Activated CD4-positive, alpha-beta T cell treated with anti-CD3 and anti-CD28 coated beads, Interleukin-2, Interleukin-6, amounts not matched to agents 100 ng/mL and 50 ng/mL, durations not matched to agents 16 hours and 8 hours (primary cell): ENCODE data around the gene CNN2.

Experiments used
- DNase-seq: peaks from one replicate; pipeline ENCODE4 v3.0.0-alpha.2; 2020

CNN2 gene

DNA sequence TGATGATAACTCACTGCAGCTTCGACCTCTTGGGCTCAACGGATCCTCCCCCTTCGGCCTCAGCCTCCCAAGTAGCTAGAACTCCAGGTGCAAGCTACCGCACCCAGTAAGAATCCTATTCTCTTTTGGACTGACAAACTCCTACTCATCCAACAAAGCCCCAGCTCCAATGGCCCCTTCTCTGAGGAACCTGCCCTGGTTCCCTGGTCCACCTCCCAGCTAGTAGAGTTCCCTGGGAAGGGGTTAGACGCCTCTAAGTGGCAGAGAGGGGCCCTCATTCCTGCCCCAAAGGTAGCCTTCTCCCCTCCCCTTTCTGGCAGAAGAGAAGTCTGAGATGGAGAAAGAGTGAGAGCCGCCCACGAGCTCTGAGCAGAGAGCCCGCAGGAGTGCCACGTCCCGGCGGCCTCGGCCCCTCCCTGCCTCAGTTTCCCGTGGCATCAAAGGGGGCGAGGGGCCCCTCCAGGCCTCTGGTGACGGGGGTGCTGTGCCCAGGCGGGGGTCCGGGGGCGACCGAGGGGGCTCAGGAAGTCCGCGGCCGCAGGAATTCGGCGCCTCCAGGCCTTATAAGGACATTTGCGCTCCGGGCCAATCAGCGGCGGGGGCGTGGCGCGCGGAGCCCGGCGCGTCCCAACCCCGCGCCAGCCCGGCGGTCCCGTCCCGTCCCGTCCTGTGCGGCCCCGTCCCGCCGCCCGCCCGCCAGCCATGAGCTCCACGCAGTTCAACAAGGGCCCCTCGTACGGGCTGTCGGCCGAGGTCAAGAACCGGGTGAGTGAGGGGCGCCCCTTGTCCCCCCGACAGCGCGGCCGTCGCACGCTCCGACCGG lies at the start of gene CNN2:
Gene CNN2 (plus strand): TSS at position 649 of the 823 bp plus-strand sequence. CDS start 54 bp downstream, at position 703.
- peak; percentile 75 for DNase-seq

DNA sequence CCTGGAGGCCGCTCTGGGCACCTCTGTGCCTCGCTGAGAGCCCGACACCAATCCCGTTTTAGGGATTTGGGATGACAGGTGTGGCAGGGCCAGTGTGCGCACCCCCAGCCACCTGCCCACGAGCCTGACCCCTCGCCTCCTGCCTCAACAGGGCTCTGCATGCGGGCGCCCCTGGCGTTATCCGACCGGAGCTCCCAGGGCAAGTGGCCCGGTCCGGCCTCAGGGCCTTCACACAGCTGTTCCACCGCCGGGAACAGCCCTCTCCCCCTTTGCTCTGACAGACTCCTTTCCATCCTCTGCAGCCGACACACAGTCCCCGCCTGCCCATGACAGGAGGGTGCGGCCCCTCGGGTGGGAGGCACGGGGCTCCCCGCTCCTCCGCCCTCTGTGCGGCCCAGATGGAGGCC lies 49.3 kb upstream of the CNN2 start:
- no peak for DNase-seq

DNA sequence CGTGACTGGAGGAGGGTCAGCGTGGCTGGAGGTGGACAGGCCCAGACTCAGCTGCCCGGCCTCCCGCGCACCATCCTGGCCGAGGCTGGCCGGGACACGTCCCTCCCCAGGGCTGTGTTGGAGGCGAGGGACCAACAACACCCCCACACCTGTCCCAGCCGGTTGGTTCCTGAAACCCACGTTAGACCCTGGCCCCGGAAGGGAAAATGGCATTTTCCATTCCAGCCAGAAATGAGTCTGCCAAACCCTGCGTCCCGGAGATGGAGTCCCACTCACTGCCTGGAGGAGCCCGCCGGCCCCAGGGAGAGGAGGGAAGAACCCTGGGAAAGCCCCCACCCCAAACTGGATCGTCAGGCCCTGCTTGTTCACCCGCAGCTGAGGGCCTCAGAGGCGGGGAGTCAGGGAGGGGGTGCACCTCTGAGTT lies 47.1 kb upstream of the CNN2 start:
- no peak for DNase-seq

DNA sequence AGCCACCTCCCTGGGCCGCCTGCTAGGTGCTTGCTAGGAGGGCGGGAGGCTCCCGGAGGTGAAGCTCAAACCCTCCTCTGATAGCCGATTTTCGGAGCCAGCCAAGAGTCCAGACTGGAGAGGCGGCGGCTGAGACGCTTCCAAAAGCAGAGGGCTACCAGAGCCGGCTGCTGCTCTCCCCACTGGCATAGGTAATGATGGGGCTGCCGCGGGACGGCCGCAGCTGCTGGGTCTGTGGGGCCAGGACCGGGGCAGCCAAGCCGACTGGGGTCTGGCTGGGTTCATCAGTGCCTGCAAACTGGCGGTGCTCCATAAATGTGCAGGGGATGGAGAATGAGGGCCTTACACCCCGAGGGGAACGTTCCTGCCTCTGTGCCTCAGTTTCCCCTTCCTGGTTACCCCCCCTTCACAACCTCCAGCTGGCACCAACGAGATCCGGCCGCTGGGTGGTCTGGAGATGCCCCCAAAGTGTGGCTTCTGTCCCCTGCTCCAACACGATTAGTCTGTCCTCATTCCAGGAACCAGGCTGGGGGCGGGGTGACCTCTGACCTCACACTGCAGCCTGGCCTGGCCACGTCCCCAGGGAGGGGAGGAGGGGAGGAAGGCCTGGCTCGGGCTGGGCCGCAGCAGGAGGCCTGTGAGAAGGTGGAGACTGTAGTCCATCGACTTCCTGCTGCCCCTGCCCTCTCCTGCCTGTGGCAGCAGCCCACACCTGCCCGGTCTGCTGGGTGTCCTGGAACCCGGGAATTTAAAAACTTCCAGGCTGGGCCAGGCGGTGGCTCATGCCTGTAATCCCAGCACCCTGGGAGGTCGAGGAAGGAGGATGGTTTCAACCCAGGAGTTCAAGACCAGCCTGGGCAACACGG lies 46.0 kb upstream of the CNN2 start:
- DNase-seq = no peak

DNA sequence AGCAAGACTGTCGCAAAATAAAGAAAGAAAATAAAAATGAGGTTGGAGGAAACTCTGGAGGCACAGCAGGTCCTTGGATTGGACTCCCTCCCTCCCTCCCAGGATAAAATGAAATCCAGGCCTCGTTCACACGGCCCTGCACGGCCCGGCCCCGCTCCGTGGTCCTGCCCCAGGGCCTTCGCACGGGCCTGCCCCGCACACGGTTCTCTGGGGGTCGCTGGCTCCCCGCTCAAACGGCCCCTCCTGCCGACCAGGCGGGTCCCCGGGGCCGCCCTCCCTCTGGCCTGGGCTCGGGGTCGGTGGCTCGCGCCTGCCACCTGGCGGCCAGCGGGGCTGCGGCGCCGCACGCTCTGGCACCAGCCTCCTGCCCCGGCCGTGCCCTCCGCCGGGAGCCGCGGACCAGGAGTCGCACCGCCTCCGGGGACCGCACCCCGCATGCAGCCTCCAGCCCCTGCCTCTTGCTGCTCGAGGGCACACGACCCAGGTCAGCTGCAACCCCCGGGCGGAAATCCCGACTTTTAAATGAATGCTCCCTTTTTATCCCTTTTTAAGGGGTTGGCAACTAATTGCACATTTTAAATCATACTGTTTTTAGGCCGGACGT lies 43.7 kb upstream of the CNN2 start:
- DNase-seq = peak; percentile 86

DNA sequence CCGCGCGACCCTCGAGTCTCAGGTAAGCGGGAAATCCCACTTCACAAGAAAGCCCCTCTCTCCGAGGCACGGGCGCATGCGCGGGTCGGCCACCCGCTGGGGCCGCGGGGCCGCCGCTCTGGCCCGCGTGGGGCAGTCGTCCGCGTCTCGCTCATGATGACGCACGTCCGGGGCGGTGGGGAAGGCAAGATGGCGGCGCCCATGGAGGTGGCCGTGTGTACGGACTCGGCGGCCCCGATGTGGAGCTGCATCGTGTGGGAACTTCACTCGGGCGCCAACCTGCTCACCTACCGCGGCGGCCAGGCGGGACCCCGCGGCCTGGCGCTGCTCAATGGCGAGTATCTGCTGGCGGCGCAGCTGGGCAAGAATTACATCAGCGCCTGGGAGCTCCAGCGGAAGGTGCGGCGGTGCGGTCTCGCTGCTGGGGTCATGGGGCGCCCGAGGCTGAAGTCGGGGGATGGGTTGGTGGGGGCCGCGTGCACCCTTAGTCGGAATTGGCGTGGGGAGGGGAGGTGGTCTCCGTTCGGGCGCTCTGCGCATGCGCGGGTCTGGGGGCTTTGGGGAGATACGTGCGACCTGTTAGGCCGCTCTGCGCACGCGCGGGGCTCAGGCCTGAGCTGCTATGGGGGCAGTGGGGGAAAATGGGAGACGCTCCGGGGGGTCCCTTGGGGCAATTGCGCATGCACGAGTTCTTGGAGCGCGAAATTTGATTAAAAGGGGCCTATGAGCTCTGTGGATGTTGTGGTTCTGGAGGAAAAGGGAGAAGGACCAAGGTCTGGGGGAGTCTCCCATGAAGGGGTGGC lies 42.0 kb upstream of the CNN2 start, which contains the start of gene WDR18:
Gene WDR18 (plus strand): TSS at position 181 of the 803 bp plus-strand sequence. CDS start 9 bp downstream, at position 190.
- DNase-seq = peak; percentile 95

DNA sequence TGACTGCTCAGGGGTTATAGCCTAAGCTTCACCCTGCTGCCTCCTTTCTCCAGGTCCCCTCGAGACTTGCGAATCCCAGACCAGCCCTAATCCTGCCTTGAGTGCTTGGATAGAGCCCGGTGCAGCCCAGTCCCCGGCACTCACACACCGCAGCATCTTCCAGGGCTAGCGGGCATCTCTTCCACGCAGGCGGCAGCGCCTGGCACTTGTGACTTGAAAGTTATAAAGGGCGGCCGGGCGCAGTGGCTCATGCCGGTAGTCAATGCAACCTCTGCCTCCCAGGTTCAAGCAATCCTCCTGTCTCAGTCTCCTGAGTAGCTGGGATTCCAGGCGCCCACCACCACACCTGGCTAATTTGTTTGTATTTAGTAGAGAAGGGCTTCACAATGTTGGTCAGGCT lies 40.3 kb upstream of the CNN2 start:
- no peak for DNase-seq

GRCh38 chr19:988081-988480 lies 38.3 kb upstream of the CNN2 start:
- DNase-seq = no peak

- no peak for DNase-seq
These were observed 37.9 kb upstream of the CNN2 start for GRCh38 chr19:988510-988909.

DNA sequence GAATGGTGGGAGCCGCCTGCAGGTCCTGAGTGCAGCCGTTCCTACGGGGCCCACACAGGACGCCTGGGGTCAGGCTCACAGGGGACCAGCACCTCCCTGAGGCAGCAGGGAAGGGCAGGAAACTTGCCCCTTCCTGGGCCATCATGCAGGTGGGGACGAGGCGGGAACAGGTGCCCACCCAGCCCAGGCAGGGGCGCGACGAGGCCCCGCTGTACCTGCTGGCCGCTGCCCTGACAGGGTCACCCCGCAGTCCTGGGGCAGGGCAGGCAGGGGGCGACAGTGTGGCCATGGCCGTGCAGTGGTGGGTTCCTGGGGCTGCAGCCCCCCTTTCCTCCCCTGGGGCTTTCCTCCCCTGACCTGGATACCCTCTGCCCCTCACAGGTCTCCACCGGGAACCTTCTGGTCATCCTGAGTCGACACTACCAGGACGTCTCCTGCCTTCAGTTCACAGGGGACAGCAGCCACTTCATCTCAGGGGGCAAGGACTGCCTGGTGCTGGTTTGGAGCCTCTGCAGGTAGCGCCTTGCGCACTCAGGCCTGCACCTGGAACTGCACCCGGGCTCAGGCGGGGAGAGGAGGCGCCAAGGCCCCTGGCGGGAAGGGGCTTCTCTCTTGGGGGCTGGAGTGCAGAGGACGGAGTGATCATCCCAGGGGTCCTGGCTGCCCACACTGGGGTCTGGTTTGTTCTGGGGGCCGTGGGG lies 36.9 kb upstream of the CNN2 start:
- no peak for DNase-seq

- no peak for DNase-seq
These were observed 36.3 kb upstream of the CNN2 start for GRCh38 chr19:990119-990571.

- no peak for DNase-seq
These were observed 35.7 kb upstream of the CNN2 start for GRCh38 chr19:990746-991145.

DNA sequence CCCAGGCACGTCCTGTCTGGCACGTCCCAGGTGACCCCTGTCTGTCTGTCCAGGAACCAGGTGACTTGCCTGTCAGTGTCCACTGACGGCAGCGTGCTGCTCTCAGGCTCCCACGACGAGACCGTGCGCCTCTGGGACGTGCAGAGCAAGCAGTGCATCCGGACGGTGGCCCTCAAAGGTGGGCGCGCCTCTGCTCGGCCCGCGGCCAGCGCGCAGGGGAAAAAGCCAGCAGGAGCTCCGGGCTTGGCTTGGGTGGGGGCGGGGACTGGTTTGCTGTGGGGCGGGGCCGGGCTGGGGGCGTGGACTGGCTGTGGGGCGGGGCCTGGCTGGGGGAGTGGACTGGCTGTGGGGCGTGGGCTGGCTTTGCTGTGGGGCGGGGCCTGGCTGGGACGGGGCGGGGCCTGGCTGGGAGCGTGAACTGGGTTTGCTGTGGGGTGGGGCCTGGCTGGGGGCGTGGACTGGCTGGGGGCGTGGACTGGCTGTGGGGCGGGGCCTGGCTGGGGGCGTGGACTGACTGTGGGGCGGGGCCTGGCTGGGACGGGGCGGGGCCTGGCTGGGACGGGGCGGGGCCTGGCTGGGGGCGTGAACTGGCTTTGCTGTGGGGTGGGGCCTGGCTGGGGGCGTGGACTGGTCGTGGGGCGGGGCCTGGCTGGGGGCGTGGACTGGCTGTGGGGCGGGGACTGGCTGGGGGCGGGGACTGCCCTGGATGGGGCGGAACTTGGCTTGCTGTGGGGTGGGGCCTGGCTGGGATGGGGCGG lies 35.1 kb upstream of the CNN2 start:
- DNase-seq = peak; percentile 81

GRCh38 chr19:991932-992669 lies 34.3 kb upstream of the CNN2 start:
- no peak for DNase-seq

- DNase-seq = no peak
These were observed 33.7 kb upstream of the CNN2 start for GRCh38 chr19:992670-993055.

DNA sequence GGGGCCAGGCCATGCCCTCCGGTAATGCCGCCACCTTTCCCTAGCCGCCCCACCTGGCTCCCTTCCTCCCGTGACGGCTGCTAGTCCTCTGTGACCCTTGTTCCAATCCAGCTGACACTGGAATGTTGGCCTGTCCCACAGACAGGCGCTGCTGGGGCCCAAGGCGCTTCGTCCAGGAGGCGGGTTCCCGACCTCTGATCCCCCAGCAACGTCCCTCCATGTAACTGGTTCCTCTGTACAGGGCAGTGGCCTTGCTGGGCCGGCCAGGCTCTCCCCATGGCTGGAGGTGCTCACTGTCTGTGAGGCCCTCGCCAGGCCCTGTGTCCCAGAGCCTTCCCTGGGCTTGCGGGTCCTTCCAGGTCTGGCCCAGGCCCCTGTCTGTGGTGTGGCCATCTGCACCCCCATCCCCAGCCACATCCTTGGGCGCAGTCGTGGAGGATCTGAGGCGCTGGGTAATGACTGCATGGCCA lies 33.0 kb upstream of the CNN2 start:
- no peak for DNase-seq

DNA sequence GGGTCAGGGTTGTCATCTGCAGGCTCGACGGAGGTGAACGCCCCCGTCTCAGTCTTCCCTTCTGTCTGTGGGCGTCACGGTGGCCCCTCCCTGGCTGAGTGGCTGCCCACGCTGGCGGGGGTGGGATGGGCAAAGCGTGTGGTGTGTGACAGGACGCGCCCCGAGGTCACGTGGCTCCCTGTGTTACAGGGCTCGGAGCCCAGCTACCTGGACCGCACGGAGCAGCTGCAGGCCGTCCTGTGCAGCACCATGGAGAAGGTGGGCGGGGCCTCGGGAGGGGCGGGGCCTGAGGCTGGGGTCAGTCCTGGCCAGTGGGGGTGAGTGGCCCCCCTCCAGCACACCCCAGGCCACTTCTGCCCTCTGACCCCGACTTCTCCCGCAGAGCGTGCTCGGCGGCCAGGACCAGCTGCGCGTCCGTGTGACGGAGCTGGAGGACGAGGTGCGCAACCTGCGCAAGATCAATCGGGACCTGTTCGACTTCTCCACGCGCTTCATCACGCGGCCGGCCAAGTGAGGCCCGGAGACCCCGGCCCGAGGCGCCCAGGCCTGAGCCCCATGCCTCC lies 32.5 kb upstream of the CNN2 start:
- DNase-seq = no peak

DNA sequence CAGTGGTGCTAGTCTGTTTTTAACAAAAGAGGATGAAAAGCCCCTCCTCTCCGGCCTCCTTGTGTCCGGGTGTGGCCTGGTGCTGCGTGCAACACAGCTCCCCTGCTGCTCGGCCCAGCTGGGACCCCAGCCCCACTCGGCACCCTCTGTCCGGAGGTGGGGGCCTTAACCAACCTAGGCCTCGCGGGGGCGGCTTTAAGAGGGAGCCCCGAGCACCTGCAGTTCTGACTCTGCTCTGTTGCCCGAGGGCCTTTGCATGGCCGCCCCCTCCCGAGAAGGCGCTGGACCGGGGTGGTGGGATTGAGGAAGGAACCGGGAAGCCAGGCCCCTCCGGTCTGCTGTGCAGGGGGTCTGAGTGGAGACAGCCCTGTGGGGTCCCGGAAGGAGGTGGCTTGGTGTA lies 31.9 kb upstream of the CNN2 start:
- DNase-seq = no peak

GRCh38 chr19:995051-995827 lies 31.2 kb upstream of the CNN2 start:
- DNase-seq = no peak
